WTC11 (cell line): ENCODE results near the gene SRCIN1. TPM values are rescaled to one million over a fixed set of nuclear protein-coding genes. Genes with fewer than 3 reads are reported as not detected.
A peak's percentile ranks its signal among the peaks of the same experiment; 100 is the strongest.

Source experiments
- ATAC-seq: fragments of 200-7000 bp; cut with Tn5 transposase; 2 replicates; pipeline ENCODE4 v1.10.0; 2021; ENCODE audit warnings: mild to moderate bottlenecking, moderate library complexity
- CTCF ChIA-PET: fragments of 300-600 bp; sonication (Branson Sonifier 250); formaldehyde crosslinking; loops from one replicate; lab custom pipeline; 2021; ENCODE audit warnings: antibody characterized with exemption; lab: Charles Lee
- POLR2A ChIA-PET: fragments of 350-600 bp; sonication (Branson Sonifier 250); formaldehyde crosslinking; loops from one replicate; lab custom pipeline; 2021; ENCODE audit warnings: antibody characterized with exemption; lab: Charles Lee
- DNase-seq: peaks from one replicate; pipeline ENCODE4 v3.0.0; 2021; ENCODE audit warnings: low spot score
- H3K27ac Mint-ChIP-seq: 2 replicates; pipeline ENCODE4 v1.8.0; 2021; ENCODE audit warnings: mixed read lengths
- H3K27me3 Mint-ChIP-seq: 2 replicates; pipeline ENCODE4 v1.8.0; 2021; ENCODE audit warnings: low read depth, mild to moderate bottlenecking, moderate library complexity, mixed read lengths
- H3K36me3 Mint-ChIP-seq: 2 replicates; pipeline ENCODE4 v1.8.0; 2021; ENCODE audit warnings: mixed read lengths
- H3K4me1 Mint-ChIP-seq: 2 replicates; pipeline ENCODE4 v1.8.0; 2022; ENCODE audit warnings: mixed read lengths
- H3K4me3 Mint-ChIP-seq: 2 replicates; pipeline ENCODE4 v1.8.0; 2021; ENCODE audit warnings: mild to moderate bottlenecking, moderate library complexity, mixed read lengths
- H3K9me3 Mint-ChIP-seq: 2 replicates; pipeline ENCODE4 v1.8.0; 2021; ENCODE audit warnings: mixed read lengths
- ATF1 ChIP-seq: sonication (generic); formaldehyde crosslinking; IDR thresholded peaks from 2 replicates; pipeline ENCODE4 v1.8.1; 2023; ENCODE audit warnings: mild to moderate bottlenecking, moderate library complexity, missing genetic modification reagents
- EMX1 ChIP-seq: fragments of 250-450 bp; sonication (Bioruptor Pico); IDR thresholded peaks from 2 replicates; pipeline ENCODE4 v1.8.0; 2021; ENCODE audit warnings: mild to moderate bottlenecking
- FOXK1 ChIP-seq: sonication (generic); formaldehyde crosslinking; IDR thresholded peaks from 2 replicates; pipeline ENCODE4 v1.8.0; 2022; ENCODE audit warnings: mild to moderate bottlenecking, moderate library complexity, missing genetic modification reagents
- JAZF1 ChIP-seq: fragments of 250-450 bp; sonication (Bioruptor Pico); IDR thresholded peaks from 2 replicates; pipeline ENCODE4 v1.9.0; 2021; ENCODE audit warnings: moderate library complexity, mild to moderate bottlenecking, inconsistent platforms
- NFATC4 ChIP-seq: fragments of 250-450 bp; sonication (Bioruptor Pico); IDR thresholded peaks from 2 replicates; pipeline ENCODE4 v1.9.0; 2021; ENCODE audit warnings: mild to moderate bottlenecking
- NFYB ChIP-seq: sonication (generic); formaldehyde crosslinking; conservative IDR thresholded peaks from 2 replicates; pipeline ENCODE4 v1.8.0; 2022; ENCODE audit warnings: low read depth, missing genetic modification reagents
- NR1H2 ChIP-seq: sonication (generic); formaldehyde crosslinking; IDR thresholded peaks from 2 replicates; pipeline ENCODE4 v1.9.0; 2021; ENCODE audit warnings: mild to moderate bottlenecking, moderate library complexity, missing genetic modification reagents
- NR3C1 ChIP-seq: sonication (generic); formaldehyde crosslinking; conservative IDR thresholded peaks from 2 replicates; pipeline ENCODE4 v1.8.1; 2023; ENCODE audit warnings: low read depth, mild to moderate bottlenecking, missing genetic modification reagents
- SMAD3 ChIP-seq: sonication (generic); formaldehyde crosslinking; IDR thresholded peaks from 2 replicates; pipeline ENCODE4 v1.8.0; 2022; ENCODE audit warnings: missing genetic modification reagents, mild to moderate bottlenecking, borderline replicate concordance
- SMAD4 ChIP-seq: sonication (generic); formaldehyde crosslinking; IDR thresholded peaks from 2 replicates; pipeline ENCODE4 v1.8.0; 2022; ENCODE audit warnings: mild to moderate bottlenecking, missing genetic modification reagents
- SP1 ChIP-seq: sonication (generic); formaldehyde crosslinking; conservative IDR thresholded peaks from 2 replicates; pipeline ENCODE4 v1.8.1; 2022; ENCODE audit warnings: missing genetic modification reagents
- STAT6 ChIP-seq: sonication (generic); formaldehyde crosslinking; conservative IDR thresholded peaks from 2 replicates; pipeline ENCODE4 v1.8.1; 2023; ENCODE audit warnings: mild to moderate bottlenecking, low read depth, missing genetic modification reagents, moderate library complexity
- ZNF281 ChIP-seq: sonication (generic); formaldehyde crosslinking; IDR thresholded peaks from 2 replicates; pipeline ENCODE4 v1.8.0; 2023; ENCODE audit warnings: mild to moderate bottlenecking, missing genetic modification reagents
- ZSCAN18 ChIP-seq: fragments of 250-450 bp; sonication (Bioruptor Pico); IDR thresholded peaks from 2 replicates; pipeline ENCODE4 v2.1.2; 2022; ENCODE audit warnings: mild to moderate bottlenecking, moderate library complexity
- total RNA-seq: library from RNA; stranded (reverse); gene quantifications from 3 replicates; pipeline ENCODE4 v1.2.3, GENCODE V29; 2021
- TF ChIP-seq, protein P1 (sequence below): sonication (generic); formaldehyde crosslinking; IDR thresholded peaks from 2 replicates; pipeline ENCODE4 v1.8.1; 2022; ENCODE audit warnings: mild to moderate bottlenecking, missing genetic modification reagents, moderate library complexity, borderline replicate concordance

The SRCIN1 gene
- total RNA-seq, 1 experiment from 2014 or later: 17.3 TPM

DNA sequence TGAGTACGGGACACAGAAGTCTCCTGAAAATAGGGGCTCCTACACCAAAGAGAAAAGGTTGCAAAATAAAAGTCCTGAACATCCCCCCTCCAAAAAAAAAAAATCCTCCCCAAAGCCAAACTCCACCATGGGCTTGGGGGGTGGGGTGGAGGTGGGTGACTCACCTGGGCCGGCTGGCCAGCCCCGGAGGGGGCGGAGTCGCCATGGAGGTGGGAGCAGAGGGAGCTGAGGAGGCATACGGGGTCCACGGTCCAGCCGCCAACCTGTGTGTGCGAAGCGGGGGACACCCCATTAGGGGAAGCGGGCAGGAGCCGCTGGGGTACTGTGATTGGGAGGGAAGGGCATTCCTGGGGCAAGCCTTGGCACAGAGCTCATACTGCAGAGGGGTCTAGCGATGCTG lies 31.0 kb downstream of the SRCIN1 start:
- H3K9me3 Mint-ChIP-seq: no peaks in the 10 kb centered on the region
- DNase-seq: no peak
- no peak overlapping the region for H3K4me3 Mint-ChIP-seq

DNA sequence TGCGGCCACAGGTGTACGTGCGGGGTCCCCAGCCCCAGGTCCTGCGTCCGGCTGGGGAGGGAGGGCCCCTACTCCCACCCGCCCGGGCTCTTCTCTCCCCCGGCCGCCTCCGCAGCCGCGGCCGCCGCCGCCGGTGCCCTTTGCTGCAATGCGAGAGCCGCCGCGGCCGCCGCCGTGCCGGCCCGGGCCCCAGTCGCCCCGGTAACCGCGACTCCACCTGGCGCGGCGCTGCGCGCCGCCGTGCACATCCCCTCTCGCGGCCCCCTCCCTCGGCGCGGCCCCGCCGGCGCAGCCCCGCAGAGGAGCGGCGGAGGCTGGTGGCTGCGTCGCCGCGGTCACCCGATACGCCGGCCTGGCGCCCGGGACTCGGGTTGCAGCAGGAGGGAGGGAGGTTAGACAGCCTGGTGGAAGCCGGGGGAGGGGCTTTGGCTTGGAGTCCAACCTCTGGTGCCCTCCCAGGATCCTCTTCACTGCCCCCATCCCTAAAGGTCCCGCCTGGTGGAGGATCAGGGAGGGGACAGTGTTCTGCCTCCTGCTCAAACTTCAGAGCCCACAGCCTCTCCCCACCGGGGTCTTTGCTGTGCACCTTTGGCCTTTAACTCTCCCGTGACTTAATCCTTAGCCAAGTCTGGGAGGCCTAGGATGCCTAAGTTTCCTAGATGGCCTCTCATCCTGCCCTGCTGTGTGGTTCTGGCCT lies 32.9 kb downstream of the SRCIN1 start:
- H3K4me3 Mint-ChIP-seq: peak overlapping the region; percentile 59
- ATAC-seq: peak; percentile 68
- POLR2A ChIA-PET: no interaction called here

More for the DNA sequence above, 31.0 kb downstream of the SRCIN1 start:
- no peaks in the 10 kb centered on the region for H3K36me3 Mint-ChIP-seq
- no peak overlapping the region for H3K27ac Mint-ChIP-seq
- TF ChIP-seq NR1H2 (CRISPR knock-in tag) (no peak), JAZF1 (CRISPR knock-in tag) (no peak), ZNF281 (CRISPR knock-in tag) (no peak), NFATC4 (no peak), ZSCAN18 (CRISPR knock-in tag) (no peak), NR3C1 (CRISPR knock-in tag) (no peak), EMX1 (CRISPR knock-in tag) (no peak)
- peaks cover 93% of the 10 kb centered on the region for H3K27me3 Mint-ChIP-seq
- POLR2A ChIA-PET: interaction anchor here (0.9 kb wide), 1 partner anchor 14 kb away, joined by 3 read pairs; no protein-coding TSS in a partner anchor
- H3K4me1 Mint-ChIP-seq: peaks cover 51% of the 10 kb centered on the region
- CTCF ChIA-PET: interaction anchor here (1.2 to 5.1 kb wide), 8 partner anchors 7 to 95 kb away, joined by 4 to 57 read pairs (median 6); no protein-coding TSS in a partner anchor
- 0 out of 2 replicates have a peak, but pooled peaks have one; percentile 6 for ATAC-seq

More for the DNA sequence above, 32.9 kb downstream of the SRCIN1 start:
- DNase-seq: peak; percentile 72
- Mint-ChIP-seq H3K4me1 (peaks cover 46% of the 10 kb centered on the region), H3K27ac (no peak overlapping the region), H3K27me3 (peaks cover 93% of the 10 kb centered on the region), H3K9me3 (no peaks in the 10 kb centered on the region), H3K36me3 (no peaks in the 10 kb centered on the region)
- TF ChIP-seq, protein P1, sequence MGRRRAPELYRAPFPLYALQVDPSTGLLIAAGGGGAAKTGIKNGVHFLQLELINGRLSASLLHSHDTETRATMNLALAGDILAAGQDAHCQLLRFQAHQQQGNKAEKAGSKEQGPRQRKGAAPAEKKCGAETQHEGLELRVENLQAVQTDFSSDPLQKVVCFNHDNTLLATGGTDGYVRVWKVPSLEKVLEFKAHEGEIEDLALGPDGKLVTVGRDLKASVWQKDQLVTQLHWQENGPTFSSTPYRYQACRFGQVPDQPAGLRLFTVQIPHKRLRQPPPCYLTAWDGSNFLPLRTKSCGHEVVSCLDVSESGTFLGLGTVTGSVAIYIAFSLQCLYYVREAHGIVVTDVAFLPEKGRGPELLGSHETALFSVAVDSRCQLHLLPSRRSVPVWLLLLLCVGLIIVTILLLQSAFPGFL: no peak
- no peak for TF ChIP-seq NFYB
- TF ChIP-seq SMAD4 (CRISPR knock-in tag): no peak
- TF ChIP-seq SMAD3 (CRISPR knock-in tag): no peak
- TF ChIP-seq FOXK1 (CRISPR knock-in tag): 0 out of 2 replicates have a peak, but pooled peaks have one; percentile 17
- TF ChIP-seq STAT6 (CRISPR knock-in tag): no peak
- TF ChIP-seq ATF1 (CRISPR knock-in tag): no peak
- TF ChIP-seq SP1 (CRISPR knock-in tag): 0 out of 2 replicates have a peak, but pooled peaks have one; percentile 31
- CTCF ChIA-PET: interaction anchor here (1.3 to 5.1 kb wide), 3 partner anchors 9 to 14 kb away, joined by 5 to 57 read pairs (median 5); no protein-coding TSS in a partner anchor
